Activated T-cell treated with anti-CD3 and anti-CD28 coated beads for 1 hour (primary cell): ENCODE data around the gene ATP2B2.

ENCODE experiments used
- DNase-seq: peaks from one replicate; pipeline ENCODE4 v3.0.0-alpha.2; 2020; ENCODE audit warnings: low read depth

Gene ATP2B2

GRCh38 chr3:10381336-10381735, 124.0 kb downstream of the ATP2B2 start:
- DNase-seq: no peak

- no peak for DNase-seq
Measured at GRCh38 chr3:10380906-10381305, 124.5 kb downstream of the ATP2B2 start.

- DNase-seq: no peak
Measured at GRCh38 chr3:10379961-10380360, 125.4 kb downstream of the ATP2B2 start.

GRCh38 chr3:10379161-10379560, 126.2 kb downstream of the ATP2B2 start:
- DNase-seq: no peak

DNA sequence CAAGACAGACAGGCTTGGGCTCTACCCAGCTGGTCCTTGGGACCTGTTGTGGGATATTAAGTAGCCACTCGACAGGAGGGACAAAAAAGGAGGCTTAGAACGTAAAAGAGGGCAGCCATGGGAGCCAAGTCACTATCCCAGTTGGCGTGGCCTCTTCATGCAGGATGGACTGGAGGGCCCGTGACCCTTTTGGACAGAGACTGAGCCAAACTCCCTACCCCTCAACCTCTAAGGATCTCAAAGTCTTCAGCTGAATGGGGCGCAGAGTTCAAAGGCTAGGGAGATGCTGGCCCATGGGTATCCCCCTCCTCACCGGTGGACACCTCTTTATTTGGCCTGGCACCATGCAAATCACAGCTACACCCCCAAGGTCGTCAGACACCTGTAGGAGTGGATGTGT, 126.6 kb downstream of the ATP2B2 start:
- DNase-seq: no peak

GRCh38 chr3:10378246-10378645, 127.1 kb downstream of the ATP2B2 start:
- no peak for DNase-seq

GRCh38 chr3:10377148-10377725, 128.1 kb downstream of the ATP2B2 start:
- no peak for DNase-seq

DNA sequence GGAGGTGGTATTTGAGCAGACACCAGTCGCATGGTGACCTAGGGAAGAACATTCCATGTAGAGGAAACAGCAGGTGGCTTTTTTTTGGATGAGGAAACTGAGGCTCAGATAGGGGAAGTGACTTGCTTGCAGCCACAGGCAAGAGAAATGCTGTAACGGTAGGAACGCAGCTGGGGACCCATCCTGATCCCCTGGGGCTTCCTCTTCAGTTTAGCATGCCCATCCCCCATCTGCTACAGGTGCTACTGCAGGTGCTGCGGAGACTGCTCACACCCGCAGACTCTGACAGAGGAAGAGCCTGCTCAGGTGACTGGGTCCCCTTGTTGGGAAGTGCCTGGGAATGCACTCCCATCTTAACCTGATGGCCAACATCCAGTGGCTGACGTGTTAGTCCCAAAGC, 129.0 kb downstream of the ATP2B2 start:
- no peak for DNase-seq

DNA sequence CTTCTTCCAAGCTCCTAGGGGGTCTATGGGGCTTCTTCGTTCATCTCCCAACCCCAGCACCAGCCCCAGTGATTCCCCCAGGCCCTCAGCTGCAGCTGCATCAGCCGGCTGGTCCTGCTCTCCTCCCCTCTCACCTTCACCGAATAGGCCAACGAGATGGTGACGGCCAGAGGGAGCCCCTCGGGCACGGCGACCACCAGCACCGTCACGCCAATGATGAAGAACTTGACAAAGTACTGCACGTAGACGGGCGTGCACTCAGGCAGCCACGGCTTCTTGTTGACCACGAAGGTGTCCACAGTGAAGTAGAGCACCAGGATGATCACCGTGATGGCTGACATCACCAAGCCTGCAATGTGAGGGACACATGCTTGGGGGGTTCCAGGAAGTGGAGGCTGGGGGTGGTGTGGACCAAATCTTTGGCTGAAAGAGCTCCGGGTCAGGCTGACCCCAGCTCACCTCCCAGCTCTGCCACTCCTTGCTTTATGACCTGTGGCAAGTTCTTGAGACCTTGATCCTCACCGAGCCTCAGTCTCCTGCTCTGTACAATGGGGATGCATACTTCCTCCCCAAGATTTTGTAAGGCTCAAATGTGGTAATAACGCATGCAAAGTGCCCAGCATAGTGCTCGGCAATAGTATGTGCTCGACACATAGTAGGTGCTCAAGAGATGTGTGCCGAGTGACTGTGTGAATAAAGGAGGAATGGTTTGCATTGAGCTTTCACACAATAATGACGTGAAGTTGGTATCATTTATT, 129.9 kb downstream of the ATP2B2 start:
- DNase-seq: no peak

DNA sequence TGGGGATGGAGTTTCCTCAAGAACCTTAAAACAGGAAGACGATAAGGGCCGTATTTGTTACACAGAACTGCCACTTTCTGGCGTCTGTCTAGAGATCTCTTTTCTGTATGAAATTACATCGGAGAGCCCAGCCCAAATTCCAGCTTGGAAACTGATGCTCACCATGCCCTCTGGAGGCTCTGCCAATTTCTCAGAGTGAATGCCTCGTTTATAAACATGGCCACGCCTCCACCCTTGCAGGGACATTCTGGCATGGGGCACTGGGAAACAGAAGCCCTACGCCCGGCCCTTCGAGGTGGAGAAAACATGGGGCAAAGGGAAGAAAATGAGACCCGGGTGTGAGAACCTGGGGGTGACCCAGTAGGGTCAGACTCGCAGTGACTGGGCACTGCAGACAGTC, 131.1 kb downstream of the ATP2B2 start:
- DNase-seq: no peak

DNA sequence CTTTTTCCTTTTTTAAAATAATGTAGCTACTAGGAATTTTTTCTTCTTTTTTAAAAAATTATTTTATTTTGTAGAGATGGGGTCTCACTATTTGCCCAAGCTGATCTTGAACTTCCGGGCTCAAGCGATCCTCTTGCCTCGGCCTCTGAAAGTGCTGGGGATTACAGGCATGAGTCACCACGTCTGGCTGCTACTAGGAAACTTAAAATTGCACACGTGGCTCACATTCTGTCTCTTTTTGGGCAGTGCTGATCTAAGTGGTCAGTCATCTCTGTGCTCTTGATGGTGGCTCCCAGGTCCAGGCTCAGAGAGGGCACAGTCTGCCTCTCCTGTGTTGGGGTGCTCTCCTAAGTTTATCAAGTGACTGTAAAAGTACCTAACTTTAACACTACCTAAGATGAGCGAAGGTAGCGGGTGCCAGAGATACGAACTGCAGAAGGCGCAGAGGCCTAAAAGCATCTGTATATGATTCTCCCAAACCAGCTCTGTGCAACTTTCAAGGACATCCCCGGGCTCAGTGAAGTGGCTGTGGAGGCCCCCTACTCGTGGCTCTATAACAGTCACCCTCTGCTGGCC, 131.6 kb downstream of the ATP2B2 start:
- DNase-seq: no peak

- no peak for DNase-seq
Measured at GRCh38 chr3:10371789-10372188, 133.6 kb downstream of the ATP2B2 start.

- DNase-seq: no peak
Measured at GRCh38 chr3:10371167-10371566, 134.2 kb downstream of the ATP2B2 start.

- DNase-seq: no peak
Measured at GRCh38 chr3:10370429-10370828, 135.0 kb downstream of the ATP2B2 start.

DNA sequence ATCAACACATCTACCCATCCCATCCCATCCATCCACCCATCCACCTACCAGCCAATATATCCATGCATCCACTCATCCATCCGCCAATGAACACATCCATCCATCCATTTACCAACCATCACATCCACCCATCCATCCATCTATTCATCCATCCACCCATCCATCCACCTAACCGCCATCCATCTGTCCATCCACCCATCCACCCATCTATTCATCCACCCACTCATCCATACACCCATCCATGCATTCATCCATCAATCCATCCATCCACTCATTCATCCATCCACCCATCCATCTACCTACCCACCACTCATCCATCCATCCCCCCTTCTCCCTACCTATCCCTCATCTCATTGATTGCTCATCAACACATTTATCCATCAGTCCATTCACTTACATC, 136.9 kb downstream of the ATP2B2 start:
- no peak for DNase-seq

DNA sequence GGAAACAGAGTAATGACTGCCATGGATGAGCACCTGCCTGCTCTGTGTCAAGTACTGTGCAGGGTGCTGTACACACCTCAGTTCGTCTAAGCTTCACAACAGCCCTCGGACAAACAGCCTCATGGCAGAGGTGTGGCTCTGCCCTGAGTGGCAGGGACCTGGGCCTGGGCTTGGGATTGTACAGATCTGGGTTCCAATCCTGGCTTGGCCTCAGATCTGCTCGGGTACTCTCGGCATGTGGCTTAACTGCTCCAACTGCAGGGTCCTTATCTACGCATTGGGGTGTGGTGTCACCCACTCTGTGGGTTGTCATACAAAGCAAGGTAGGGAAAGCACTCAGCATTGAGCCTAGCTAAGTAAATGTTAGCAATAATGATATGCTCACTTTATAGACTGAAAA, 137.9 kb downstream of the ATP2B2 start:
- no peak for DNase-seq

GRCh38 chr3:10366651-10367101, 138.7 kb downstream of the ATP2B2 start:
- DNase-seq: no peak

GRCh38 chr3:10365791-10366190, 139.6 kb downstream of the ATP2B2 start:
- DNase-seq: no peak

DNA sequence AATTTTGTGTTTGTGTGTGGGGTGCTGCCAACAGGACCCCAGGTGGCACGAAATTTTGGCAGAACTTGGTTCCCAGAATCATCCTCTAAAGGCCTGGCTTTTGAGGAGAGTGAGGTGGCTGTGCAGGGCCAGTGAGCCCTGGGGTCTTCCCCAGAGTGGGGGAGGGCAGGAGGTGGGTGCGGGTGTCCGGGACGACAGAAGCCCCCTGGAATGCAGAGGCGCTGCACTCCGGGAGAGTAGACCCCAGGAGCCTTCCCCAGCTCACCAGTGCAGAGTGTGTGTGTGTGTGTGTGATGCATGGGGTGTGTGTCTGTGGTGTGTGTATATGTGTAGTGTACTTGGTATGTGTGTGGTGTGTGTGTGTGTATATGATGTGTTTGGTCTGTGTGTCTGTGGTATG, 140.1 kb downstream of the ATP2B2 start:
- DNase-seq: no peak

GRCh38 chr3:10364806-10365205, 140.6 kb downstream of the ATP2B2 start:
- no peak for DNase-seq

GRCh38 chr3:10363935-10364334, 141.5 kb downstream of the ATP2B2 start:
- DNase-seq: no peak

DNA sequence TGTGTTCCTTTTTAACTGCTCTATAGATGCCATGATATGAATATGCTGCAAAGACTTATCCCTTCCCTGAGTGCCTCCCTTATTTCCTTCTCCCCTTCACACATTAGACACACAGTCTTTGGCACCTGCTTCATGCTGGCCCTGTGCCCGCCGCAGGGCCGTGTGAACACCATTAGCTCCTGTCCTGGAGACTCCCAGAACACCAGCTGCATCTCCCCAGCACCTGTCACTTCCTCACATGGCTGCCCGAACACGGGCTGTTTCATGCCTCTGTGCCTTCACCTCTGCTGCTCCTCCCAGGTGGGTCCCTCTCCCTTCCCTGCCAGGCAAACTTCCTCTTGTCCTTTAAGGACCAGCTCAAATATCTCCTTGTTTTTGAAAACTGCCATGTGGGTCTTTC, 144.0 kb downstream of the ATP2B2 start:
- DNase-seq: no peak

GRCh38 chr3:10360478-10360877, 144.9 kb downstream of the ATP2B2 start:
- no peak for DNase-seq

DNA sequence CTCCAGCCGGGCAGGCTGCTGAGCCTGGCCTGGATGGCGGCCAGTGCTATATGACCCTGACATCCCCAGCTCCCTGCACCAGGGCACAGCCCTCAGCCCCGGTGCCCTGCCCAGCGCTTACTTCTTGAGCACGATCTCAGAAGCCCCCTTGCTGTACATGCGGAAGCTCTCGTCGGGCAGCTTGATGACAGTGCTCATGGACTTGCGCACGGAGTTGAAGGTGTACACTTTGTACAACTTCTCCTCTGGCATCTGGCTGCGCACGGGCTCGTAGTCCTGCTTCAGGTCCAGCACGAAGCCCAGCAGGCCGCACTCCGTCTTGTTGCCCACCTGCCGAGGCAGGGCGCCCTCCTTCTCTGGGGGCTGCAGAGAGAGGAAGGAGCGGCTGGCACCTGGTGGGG, 145.6 kb downstream of the ATP2B2 start:
- no peak for DNase-seq
